ENCODE data around the gene OOSP2.
"Not testable (repeated sequence)": the region's sequence is repeated elsewhere in the genome, so short reads cannot be mapped to it uniquely, and the experiment has no call there.

Gene OOSP2

GRCh38 chr11:60040109-60040508 lies at the start of gene OOSP2:
Gene OOSP2 (plus strand): TSS chr11:60040409. CDS start chr11:60040460, 51 bp downstream.
- DNase-seq (ENCODE audit: low read depth): no peak

- no peak for DNase-seq (ENCODE audit: low read depth)
These were observed 49.8 kb upstream of the OOSP2 start for GRCh38 chr11:59990421-59990820.

GRCh38 chr11:59992425-59992824 lies 47.8 kb upstream of the OOSP2 start:
- no peak for DNase-seq (ENCODE audit: low read depth)

- DNase-seq (ENCODE audit: low read depth): no peak
These were observed 42.4 kb upstream of the OOSP2 start for GRCh38 chr11:59997800-59998199.

- no peak for DNase-seq (ENCODE audit: low read depth)
These were observed 40.5 kb upstream of the OOSP2 start for GRCh38 chr11:59999691-60000090.

- DNase-seq (ENCODE audit: low read depth): no peak
These were observed 36.5 kb upstream of the OOSP2 start for GRCh38 chr11:60003729-60004128.

GRCh38 chr11:60005360-60005759 lies 34.8 kb upstream of the OOSP2 start:
- DNase-seq (ENCODE audit: low read depth): no peak

- no peak for DNase-seq (ENCODE audit: low read depth)
These were observed 23.3 kb upstream of the OOSP2 start, which contains the start of gene OOSP4B for GRCh38 chr11:60016881-60017280. Gene OOSP4B (plus strand): TSS chr11:60017181.

- DNase-seq (ENCODE audit: low read depth): no peak
These were observed 22.2 kb upstream of the OOSP2 start for GRCh38 chr11:60018058-60018457.

- DNase-seq (ENCODE audit: low read depth): not testable (repeated sequence)
These were observed 19.8 kb upstream of the OOSP2 start for GRCh38 chr11:60020376-60020775.

- DNase-seq (ENCODE audit: low read depth): no peak
These were observed 11.1 kb upstream of the OOSP2 start for GRCh38 chr11:60029015-60029632.

- not testable (repeated sequence) for DNase-seq (ENCODE audit: low read depth)
These were observed 10.2 kb downstream of the OOSP2 start for GRCh38 chr11:60050422-60050821.

GRCh38 chr11:60050839-60051238 lies 10.6 kb downstream of the OOSP2 start:
- not testable (repeated sequence) for DNase-seq (ENCODE audit: low read depth)

- DNase-seq (ENCODE audit: low read depth): no peak
These were observed 16.2 kb downstream of the OOSP2 start, which contains the start of gene MS4A3 for GRCh38 chr11:60056349-60056969. Gene MS4A3 (plus strand): TSS chr11:60056665. CDS start chr11:60061161, 4,496 bp downstream.

GRCh38 chr11:60059052-60059451 lies 18.8 kb downstream of the OOSP2 start:
- DNase-seq (ENCODE audit: low read depth): no peak

GRCh38 chr11:60059521-60060240 lies 19.5 kb downstream of the OOSP2 start:
- DNase-seq (ENCODE audit: low read depth): no peak

- DNase-seq (ENCODE audit: low read depth): no peak
These were observed 23.9 kb downstream of the OOSP2 start for GRCh38 chr11:60064111-60064510.

- DNase-seq (ENCODE audit: low read depth): no peak
These were observed 25.6 kb downstream of the OOSP2 start for GRCh38 chr11:60065801-60066200.

- DNase-seq (ENCODE audit: low read depth): no peak
These were observed 29.2 kb downstream of the OOSP2 start for GRCh38 chr11:60069450-60069849.

- not testable (repeated sequence) for DNase-seq (ENCODE audit: low read depth)
These were observed 31.4 kb downstream of the OOSP2 start for GRCh38 chr11:60071644-60072043.

GRCh38 chr11:60077216-60077817 lies 37.1 kb downstream of the OOSP2 start:
- DNase-seq (ENCODE audit: low read depth): no peak

GRCh38 chr11:60077981-60078380 lies 37.8 kb downstream of the OOSP2 start:
- no peak for DNase-seq (ENCODE audit: low read depth)

GRCh38 chr11:60078745-60079144 lies 38.5 kb downstream of the OOSP2 start:
- no peak for DNase-seq (ENCODE audit: low read depth)
